Esophagus muscularis mucosa (tissue), 3 donors: ENCODE results near the gene DTX3.

Experiments used
- POLR2A ChIP-seq: fragments of 450-650 bp; IDR thresholded peaks from one replicate; pipeline ENCODE4 v1.6.1; 2017; ENCODE audit warnings: antibody characterized with exemption, moderate library complexity, mild to moderate bottlenecking, low read depth
- POLR2AphosphoS5 ChIP-seq, 2 donors: sonication (generic); formaldehyde crosslinking; IDR thresholded peaks; one replicate each; pipeline ENCODE4 v1.6.1; 2017; ENCODE audit warnings: antibody characterized with exemption in 2 of 2
- TF ChIP-seq, protein P1 (sequence below), 3 experiments: fragments of 200-600 bp in 2 of 3; fragments of 450-650 bp in 1 of 3; sonication (generic) in 2 of 3; IDR thresholded peaks; one replicate each; pipeline ENCODE4 v1.5.1; 2017 to 2019; ENCODE audit warnings: antibody characterized with exemption in 3 of 3, mild to moderate bottlenecking in 2 of 3, moderate library complexity in 1 of 3

DNA sequence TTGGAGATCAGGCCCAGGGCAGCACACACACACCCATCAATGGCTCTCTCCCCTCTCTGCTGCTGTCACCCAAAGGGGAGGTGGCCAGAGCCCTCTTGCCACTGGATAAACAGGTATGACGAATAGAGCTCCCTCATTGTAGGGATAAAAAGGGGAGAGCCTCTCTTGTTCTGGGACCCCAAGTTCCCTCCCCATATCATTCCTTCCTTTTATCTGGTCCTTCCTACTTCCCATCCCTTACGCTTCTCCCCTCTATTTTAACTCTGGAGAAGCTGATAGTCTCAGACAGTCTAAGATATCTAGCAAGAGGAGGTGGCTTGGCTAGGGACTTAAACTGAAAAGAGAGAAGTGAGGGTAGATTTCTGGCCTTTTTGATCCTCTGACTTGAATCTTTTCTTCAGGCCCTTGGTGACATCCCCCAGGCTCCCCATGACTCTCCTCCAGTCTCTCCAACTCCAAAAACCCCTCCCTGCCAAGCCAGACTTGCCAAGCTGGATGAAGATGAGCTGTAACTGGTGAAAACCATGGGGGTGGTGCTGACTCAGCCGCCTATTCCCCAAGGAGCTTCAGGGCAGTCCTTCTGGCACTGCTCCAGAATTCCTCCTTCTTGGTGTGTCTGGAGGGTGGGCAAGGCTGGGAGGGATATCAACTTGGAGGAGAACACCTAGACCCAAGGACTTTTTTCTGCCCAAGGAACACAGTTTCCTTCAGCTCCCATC, 11.9 kb downstream of the DTX3 start:
- TF ChIP-seq, protein P1, sequence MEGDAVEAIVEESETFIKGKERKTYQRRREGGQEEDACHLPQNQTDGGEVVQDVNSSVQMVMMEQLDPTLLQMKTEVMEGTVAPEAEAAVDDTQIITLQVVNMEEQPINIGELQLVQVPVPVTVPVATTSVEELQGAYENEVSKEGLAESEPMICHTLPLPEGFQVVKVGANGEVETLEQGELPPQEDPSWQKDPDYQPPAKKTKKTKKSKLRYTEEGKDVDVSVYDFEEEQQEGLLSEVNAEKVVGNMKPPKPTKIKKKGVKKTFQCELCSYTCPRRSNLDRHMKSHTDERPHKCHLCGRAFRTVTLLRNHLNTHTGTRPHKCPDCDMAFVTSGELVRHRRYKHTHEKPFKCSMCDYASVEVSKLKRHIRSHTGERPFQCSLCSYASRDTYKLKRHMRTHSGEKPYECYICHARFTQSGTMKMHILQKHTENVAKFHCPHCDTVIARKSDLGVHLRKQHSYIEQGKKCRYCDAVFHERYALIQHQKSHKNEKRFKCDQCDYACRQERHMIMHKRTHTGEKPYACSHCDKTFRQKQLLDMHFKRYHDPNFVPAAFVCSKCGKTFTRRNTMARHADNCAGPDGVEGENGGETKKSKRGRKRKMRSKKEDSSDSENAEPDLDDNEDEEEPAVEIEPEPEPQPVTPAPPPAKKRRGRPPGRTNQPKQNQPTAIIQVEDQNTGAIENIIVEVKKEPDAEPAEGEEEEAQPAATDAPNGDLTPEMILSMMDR (IDR thresholded peaks at IDR 0.05): no peak
- TF ChIP-seq POLR2A (no peak), POLR2AphosphoS5 (IDR thresholded peaks at IDR 0.05) (no peak)
